HG02763 (cell line): ENCODE results near the gene PLCH1.

ENCODE experiments used
- ATAC-seq: cut with Tn5 transposase; IDR thresholded peaks from one replicate; pipeline ENCODE4 v1.9.1; 2021; ENCODE audit warnings: mild to moderate bottlenecking, moderate library complexity; ENCODE audit not compliant: unreplicated experiment

The PLCH1 gene

GRCh38 chr3:155744626-155745324 lies at the start of gene PLCH1:
PLCH1 (minus strand) TSS chr3:155745071; CDS start chr3:155704224, 40,847 bp downstream.
- peak; percentile 57 for ATAC-seq

- ATAC-seq = no peak
Observed at GRCh38 chr3:155792532-155792931, 47.7 kb upstream of the PLCH1 start.

- ATAC-seq = no peak
Observed at GRCh38 chr3:155791190-155791589, 46.3 kb upstream of the PLCH1 start.

GRCh38 chr3:155790272-155790925 lies 45.5 kb upstream of the PLCH1 start:
- no peak for ATAC-seq

GRCh38 chr3:155785662-155786295 lies 40.9 kb upstream of the PLCH1 start:
- ATAC-seq = no peak

GRCh38 chr3:155782390-155782953 lies 37.6 kb upstream of the PLCH1 start:
- no peak for ATAC-seq

GRCh38 chr3:155780291-155780690 lies 35.4 kb upstream of the PLCH1 start:
- ATAC-seq = no peak

- ATAC-seq = no peak
Observed at GRCh38 chr3:155778462-155778861, 33.6 kb upstream of the PLCH1 start.

GRCh38 chr3:155772801-155773200 lies 27.9 kb upstream of the PLCH1 start:
- no peak for ATAC-seq

GRCh38 chr3:155771126-155771525 lies 26.3 kb upstream of the PLCH1 start:
- no peak for ATAC-seq

- ATAC-seq = no peak
Observed at GRCh38 chr3:155766206-155766605, 21.3 kb upstream of the PLCH1 start.

- no peak for ATAC-seq
Observed at GRCh38 chr3:155763870-155764463, 19.1 kb upstream of the PLCH1 start.

- no peak for ATAC-seq
Observed at GRCh38 chr3:155760653-155761052, 15.8 kb upstream of the PLCH1 start.

GRCh38 chr3:155757577-155757976 lies 12.7 kb upstream of the PLCH1 start:
- no peak for ATAC-seq

GRCh38 chr3:155753038-155753639 lies 8.3 kb upstream of the PLCH1 start:
- ATAC-seq = no peak

- ATAC-seq = no peak
Observed at GRCh38 chr3:155748611-155749365, 3.9 kb upstream of the PLCH1 start.

GRCh38 chr3:155747946-155748290 lies 3.0 kb upstream of the PLCH1 start:
- no peak for ATAC-seq

- no peak for ATAC-seq
Observed at GRCh38 chr3:155747286-155747945, 2.5 kb upstream of the PLCH1 start.

GRCh38 chr3:155746703-155747102 lies 1.8 kb upstream of the PLCH1 start:
- ATAC-seq = no peak
